Thoracic aorta (tissue), 2 donors: ENCODE data around the gene CBLB. TPM values are rescaled to one million over a fixed set of nuclear protein-coding genes. Genes with fewer than 3 reads are reported as not detected.

Source experiments
- ATAC-seq: fragments of 150-250 bp; one replicate; pipeline ENCODE4 v1.8.0; 2017; ENCODE audit warnings: low read depth; ENCODE audit not compliant: insufficient number of reproducible peaks, low FRiP score
- DNase-seq: peaks from one replicate; pipeline ENCODE4 v3.0.0-alpha.2; 2020; ENCODE audit warnings: low spot score
- H3K27ac ChIP-seq, 2 donors: fragments of 200-600 bp; sonication (generic); 1 replicate in 1 of 2; 2 replicates in 1 of 2; pipeline ENCODE4 v1.5.1; 2016; ENCODE audit warnings: mild to moderate bottlenecking in 2 of 2, moderate library complexity in 2 of 2
- H3K27me3 ChIP-seq: fragments of 200-600 bp; sonication (generic); replicated peaks from 2 replicates; pipeline ENCODE4 v1.6.0; 2016; ENCODE audit warnings: mild to moderate bottlenecking; ENCODE audit not compliant: insufficient read depth
- H3K36me3 ChIP-seq: fragments of 200-600 bp; sonication (generic); one replicate; pipeline ENCODE4 v1.5.1; 2016
- H3K4me1 ChIP-seq, 2 donors: fragments of 200-600 bp; sonication (generic); 1 replicate in 1 of 2; 2 replicates in 1 of 2; pipeline versions ENCODE4 v1.5.1 to v1.6.0; 2016; ENCODE audit warnings: low read depth in 2 of 2, mild to moderate bottlenecking in 1 of 2; ENCODE audit not compliant: control insufficient read depth in 1 of 2
- H3K4me3 ChIP-seq: fragments of 200-600 bp; sonication (generic); 2 replicates; pipeline ENCODE4 v1.5.1; 2016; ENCODE audit warnings: mild to moderate bottlenecking
- H3K9me3 ChIP-seq: fragments of 200-600 bp; sonication (generic); 2 replicates; pipeline ENCODE4 v1.5.1; 2016
- CTCF ChIP-seq: fragments of 200-600 bp; sonication (generic); IDR thresholded peaks from one replicate; pipeline ENCODE4 v1.5.1; 2019; ENCODE audit warnings: antibody characterized with exemption
- total RNA-seq, 2 donors: library from RNA; depleted of rRNA; stranded (reverse); fragments of >200 nt; gene quantifications; one replicate each; pipeline versions ENCODE4 v1.1.0 to v1.2.3, GENCODE V29; 2016

The CBLB gene
- total RNA-seq, 2 donors from 2014 or later = 51.0 to 145 TPM

- ATAC-seq (no peak), DNase-seq (no peak)
- H3K27me3 ChIP-seq = no peaks in the 10 kb centered on the region
- H3K4me3 ChIP-seq = no peak overlapping the region
- no peaks in the 10 kb centered on the region for H3K9me3 ChIP-seq
- peaks cover 8% of the 10 kb centered on the region in 2 donors for H3K4me1 ChIP-seq
- no peak for TF ChIP-seq CTCF
- H3K36me3 ChIP-seq = no peaks in the 10 kb centered on the region
- no peak overlapping the region for H3K27ac ChIP-seq
Measured at GRCh38 chr3:105911496-105911895, 42.7 kb upstream of the CBLB start.

GRCh38 chr3:105907777-105908176 lies 39.0 kb upstream of the CBLB start:
- Histone ChIP-seq H3K9me3 (no peaks in the 10 kb centered on the region), H3K4me3 (peak overlapping the region; percentile 25), H3K27ac (peak overlapping the region; percentile 83 to 92), H3K4me1 (peaks cover 17 to 32% of the 10 kb centered on the region in 2 donors), H3K36me3 (no peaks in the 10 kb centered on the region), H3K27me3 (no peaks in the 10 kb centered on the region)
- TF ChIP-seq CTCF = no peak
- ATAC-seq = no peak
- no peak for DNase-seq

- no peak for TF ChIP-seq CTCF
- peak; percentile 40 for DNase-seq
- Histone ChIP-seq H3K27me3 (no peaks in the 10 kb centered on the region), H3K4me3 (no peak overlapping the region), H3K4me1 (peaks cover 17 to 32% of the 10 kb centered on the region in 2 donors), H3K36me3 (no peaks in the 10 kb centered on the region), H3K9me3 (no peaks in the 10 kb centered on the region), H3K27ac (peak overlapping the region; percentile 83 to 92)
- ATAC-seq = peak; percentile 99
Measured at GRCh38 chr3:105906836-105907235, 38.0 kb upstream of the CBLB start.

GRCh38 chr3:105906345-105906744 lies 37.5 kb upstream of the CBLB start:
- no peak for DNase-seq
- H3K27me3 ChIP-seq = no peaks in the 10 kb centered on the region
- no peak for ATAC-seq
- no peak overlapping the region for H3K4me3 ChIP-seq
- TF ChIP-seq CTCF = no peak
- H3K36me3 ChIP-seq = no peaks in the 10 kb centered on the region
- H3K9me3 ChIP-seq = no peaks in the 10 kb centered on the region
- peak overlapping the region; percentile 80 to 92 for H3K27ac ChIP-seq
- peaks cover 17 to 32% of the 10 kb centered on the region in 2 donors for H3K4me1 ChIP-seq

- H3K36me3 ChIP-seq = no peaks in the 10 kb centered on the region
- ATAC-seq (no peak), DNase-seq (no peak)
- peaks cover 17 to 32% of the 10 kb centered on the region in 2 donors for H3K4me1 ChIP-seq
- no peaks in the 10 kb centered on the region for H3K27me3 ChIP-seq
- peak overlapping the region in 1 of 2 donors; percentile 92 for H3K27ac ChIP-seq
- no peak for TF ChIP-seq CTCF
- H3K4me3 ChIP-seq = no peak overlapping the region
- H3K9me3 ChIP-seq = no peaks in the 10 kb centered on the region
Measured at GRCh38 chr3:105905328-105905727, 36.5 kb upstream of the CBLB start.
